H7 (cell line): Measurements from ENCODE around the gene MAN1C1. TPM values are rescaled to one million over a fixed set of nuclear protein-coding genes. Genes with fewer than 3 reads are reported as not detected.
A peak's percentile ranks its signal among the peaks of the same experiment; 100 is the strongest.
"Not testable (repeated sequence)": the region's sequence is repeated elsewhere in the genome, so short reads cannot be mapped to it uniquely, and the experiment has no call there.

Experiments
- DNase-seq: peaks from one replicate; pipeline ENCODE4 v3.0.0; 2012
- H3K27me3 ChIP-seq: 2 replicates; pipeline ENCODE4 v1.6.0; 2011; ENCODE audit warnings: mild to moderate bottlenecking, low read length; ENCODE audit not compliant: control insufficient read depth, insufficient read depth
- H3K36me3 ChIP-seq: replicated peaks from 2 replicates; pipeline ENCODE4 v1.5.1; 2011; ENCODE audit warnings: low read length; ENCODE audit not compliant: control insufficient read depth, insufficient read depth
- H3K4me3 ChIP-seq: 2 replicates; pipeline ENCODE4 v1.5.1; 2011; ENCODE audit warnings: low read depth, mild to moderate bottlenecking, control low read depth, low read length, moderate library complexity; ENCODE audit not compliant: insufficient read depth
- total RNA-seq: library from RNA; depleted of rRNA; stranded (reverse); fragments of >200 nt; shearing (Covaris generic); gene quantifications from 2 replicates; pipeline ENCODE4 v1.2.3, GENCODE V29; 2014

Gene MAN1C1
- total RNA-seq, 1 experiment from 2014 or later, result 19.5 TPM

DNA sequence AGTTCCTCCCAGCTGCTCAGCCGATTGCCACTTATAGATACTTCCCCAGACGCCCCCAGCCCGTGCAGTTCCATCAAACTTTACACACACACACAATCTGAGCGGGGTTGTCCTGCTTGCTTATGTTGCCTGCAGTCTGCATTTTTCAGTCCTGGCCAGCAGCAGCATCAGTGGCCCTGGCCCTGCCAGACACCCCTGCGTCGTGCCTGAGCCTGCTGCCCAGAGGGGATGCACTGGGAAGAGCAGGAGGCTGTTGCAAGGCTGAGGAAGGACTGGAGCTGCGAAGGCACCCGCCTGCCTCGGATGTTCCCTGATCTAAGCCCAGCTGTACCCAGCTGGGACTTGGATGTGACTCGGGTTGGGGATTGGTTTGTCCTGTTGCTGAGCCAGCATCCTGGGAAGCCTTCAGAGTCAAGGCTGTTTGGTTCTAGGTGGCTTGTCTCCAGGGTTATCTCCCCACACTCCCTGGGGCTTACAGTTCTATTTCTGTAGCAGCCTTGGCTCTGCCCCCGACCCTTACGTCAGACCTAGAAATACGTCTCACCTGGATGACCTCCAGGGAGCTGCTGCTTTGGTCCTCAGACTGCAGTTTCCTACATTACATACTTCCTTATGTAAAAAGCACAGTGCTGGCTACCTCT, 42.3 kb downstream of the MAN1C1 start:
- no peaks in the 10 kb centered on the region for H3K27me3 ChIP-seq
- no peaks in the 10 kb centered on the region for H3K36me3 ChIP-seq
- DNase-seq, result no peak
- H3K4me3 ChIP-seq, result no peak overlapping the region

DNA sequence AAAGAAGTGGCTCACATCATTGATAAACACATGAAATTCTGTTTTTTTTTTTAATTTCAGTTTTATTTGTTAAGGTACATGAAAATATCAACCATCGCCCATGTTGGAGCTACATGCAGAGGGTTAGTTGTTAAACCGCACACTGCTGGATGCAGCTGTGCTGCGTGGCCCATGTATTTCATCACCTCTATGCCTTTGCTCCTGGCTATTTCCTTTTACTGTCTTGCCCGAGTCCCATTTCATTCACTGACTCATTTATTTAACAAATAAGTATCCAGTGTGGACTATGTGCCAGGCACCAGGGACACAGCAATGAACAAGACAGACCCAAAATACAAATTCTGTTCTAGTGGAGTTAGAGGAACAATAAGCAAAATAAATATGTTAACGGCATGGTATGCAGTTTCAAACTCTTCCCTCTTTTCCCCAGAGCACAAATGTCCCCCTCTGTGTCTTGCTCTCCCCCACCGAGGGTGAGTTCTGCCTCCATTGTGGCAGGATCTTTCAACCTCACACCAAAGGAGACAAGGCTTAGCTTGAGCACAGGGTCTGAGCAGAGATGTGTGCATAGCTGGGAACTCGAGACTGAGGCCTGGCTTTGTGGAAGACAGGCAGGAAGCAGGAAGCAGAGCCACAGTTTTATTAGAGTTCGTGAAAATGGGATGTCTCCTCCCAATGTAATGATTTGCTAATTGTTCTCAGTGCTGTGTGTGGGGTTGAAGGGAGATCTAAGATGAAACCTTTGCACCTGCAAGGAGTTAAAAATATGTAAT, 44.6 kb downstream of the MAN1C1 start:
- H3K4me3 ChIP-seq, result no peak overlapping the region
- H3K36me3 ChIP-seq, result no peaks in the 10 kb centered on the region
- DNase-seq, result peak; percentile 57

GRCh38 chr1:25662061-25662460, 45.5 kb downstream of the MAN1C1 start:
- Histone ChIP-seq H3K4me3 (no peak overlapping the region), H3K36me3 (no peaks in the 10 kb centered on the region), H3K27me3 (no peaks in the 10 kb centered on the region)
- no peak for DNase-seq

More for the DNA sequence above, 44.6 kb downstream of the MAN1C1 start:
- H3K27me3 ChIP-seq, result no peaks in the 10 kb centered on the region

DNA sequence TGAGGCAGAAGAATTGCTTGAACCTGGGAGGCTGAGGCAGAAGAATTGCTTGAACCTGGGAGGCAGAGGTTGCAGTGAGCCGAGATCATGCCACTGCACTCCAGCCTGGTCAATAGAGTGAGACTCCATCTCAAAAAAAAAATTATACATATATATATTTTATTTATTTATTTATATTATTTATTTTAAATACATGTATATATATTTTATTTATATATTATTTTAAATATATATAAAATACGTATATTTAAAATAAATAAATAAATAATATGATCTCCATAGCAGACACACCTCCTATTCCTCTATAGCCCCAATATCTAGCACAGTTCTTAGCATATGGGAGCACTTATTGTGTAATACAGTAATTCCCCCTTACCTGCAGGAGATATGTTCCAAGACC, 46.4 kb downstream of the MAN1C1 start:
- H3K36me3 ChIP-seq, H3K27me3 ChIP-seq, H3K4me3 ChIP-seq, DNase-seq: not testable (repeated sequence)

DNA sequence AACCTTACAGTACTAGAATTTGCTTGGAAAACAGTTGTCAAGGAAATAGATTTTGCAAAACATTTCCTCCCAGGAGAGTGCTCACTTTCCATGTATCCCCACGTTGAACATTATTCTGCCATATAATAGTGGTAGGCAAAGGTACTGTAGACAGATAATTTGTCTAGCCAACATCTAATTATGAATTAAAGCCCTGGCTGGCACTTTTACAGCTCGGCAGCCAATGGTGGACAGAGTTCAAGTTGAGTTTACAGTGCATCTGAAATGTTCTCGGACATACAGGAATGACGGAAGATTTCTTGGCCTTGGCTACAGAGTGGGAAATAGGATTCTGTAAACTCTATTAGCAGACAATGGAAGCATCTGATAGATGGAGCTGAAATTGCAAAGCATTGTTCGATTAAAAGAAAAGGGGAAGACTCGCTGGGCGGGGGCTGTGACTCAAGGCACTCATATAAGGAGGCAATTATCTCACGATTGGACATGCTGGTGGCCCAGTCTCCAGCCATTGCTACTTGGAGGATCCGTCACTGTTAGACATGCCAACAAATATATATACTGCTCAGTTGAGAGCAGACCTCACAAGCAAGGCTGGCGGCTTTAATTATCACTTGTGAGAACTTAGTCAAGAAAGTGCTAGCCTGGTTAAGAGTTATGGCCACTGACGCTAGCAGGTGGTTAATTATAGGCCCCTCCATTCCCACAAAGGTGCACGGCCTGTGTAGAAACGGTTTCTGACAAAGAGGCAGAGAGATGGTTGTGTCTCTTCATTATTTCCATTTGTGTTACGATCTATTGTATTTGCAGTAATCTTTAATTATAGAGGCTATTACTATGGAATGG, 48.0 kb downstream of the MAN1C1 start:
- H3K36me3 ChIP-seq, result no peaks in the 10 kb centered on the region
- no peak for DNase-seq
- H3K27me3 ChIP-seq, result no peaks in the 10 kb centered on the region

DNA sequence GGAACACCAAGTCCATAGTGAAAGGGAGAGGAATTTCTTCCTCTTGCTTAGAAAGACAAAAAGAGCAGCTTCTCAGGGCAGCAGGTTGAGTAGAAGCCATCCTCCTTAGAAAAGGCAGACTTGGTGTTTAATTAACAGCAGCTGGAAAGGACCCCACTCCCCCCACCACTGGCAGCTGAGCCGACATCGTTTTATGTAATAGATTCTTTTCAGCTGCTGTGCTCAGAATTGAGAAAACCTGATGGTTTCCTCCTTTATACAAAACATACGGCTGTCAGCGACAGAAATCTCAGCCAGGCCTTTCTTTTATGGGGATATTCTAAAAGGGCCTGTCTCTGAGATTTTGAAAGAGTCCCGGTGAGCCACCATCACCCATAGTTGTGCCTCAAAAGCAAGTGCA, 49.9 kb downstream of the MAN1C1 start:
- Histone ChIP-seq H3K4me3 (no peak overlapping the region), H3K36me3 (no peaks in the 10 kb centered on the region), H3K27me3 (no peaks in the 10 kb centered on the region)
- DNase-seq, result no peak

More for the DNA sequence above, 48.0 kb downstream of the MAN1C1 start:
- H3K4me3 ChIP-seq, result no peak overlapping the region

- H3K36me3 ChIP-seq, result no peaks in the 10 kb centered on the region
- H3K4me3 ChIP-seq, result no peak overlapping the region
- no peaks in the 10 kb centered on the region for H3K27me3 ChIP-seq
- DNase-seq, result no peak
Measured at GRCh38 chr1:25668931-25669573, 52.5 kb downstream of the MAN1C1 start.

- no peak overlapping the region for H3K4me3 ChIP-seq
Measured at GRCh38 chr1:25669781-25670567, 53.4 kb downstream of the MAN1C1 start.

GRCh38 chr1:25671929-25672328, 55.3 kb downstream of the MAN1C1 start:
- Histone ChIP-seq H3K36me3 (no peaks in the 10 kb centered on the region), H3K27me3 (no peaks in the 10 kb centered on the region), H3K4me3 (no peak overlapping the region)
- DNase-seq, result no peak

More at GRCh38 chr1:25669781-25670567, 53.4 kb downstream of the MAN1C1 start:
- no peak for DNase-seq
- Histone ChIP-seq H3K27me3 (no peaks in the 10 kb centered on the region), H3K36me3 (no peaks in the 10 kb centered on the region)

GRCh38 chr1:25672763-25673409, 56.3 kb downstream of the MAN1C1 start:
- Histone ChIP-seq H3K27me3 (no peaks in the 10 kb centered on the region), H3K4me3 (no peak overlapping the region), H3K36me3 (no peaks in the 10 kb centered on the region)
- DNase-seq, result no peak

- no peaks in the 10 kb centered on the region for H3K27me3 ChIP-seq
- DNase-seq, result no peak
- H3K4me3 ChIP-seq, result no peak overlapping the region
- no peaks in the 10 kb centered on the region for H3K36me3 ChIP-seq
Measured at GRCh38 chr1:25673456-25673855, 56.9 kb downstream of the MAN1C1 start.

GRCh38 chr1:25673962-25674806, 57.6 kb downstream of the MAN1C1 start:
- Histone ChIP-seq H3K36me3 (no peaks in the 10 kb centered on the region), H3K27me3 (no peaks in the 10 kb centered on the region), H3K4me3 (no peak overlapping the region)
- no peak for DNase-seq

DNA sequence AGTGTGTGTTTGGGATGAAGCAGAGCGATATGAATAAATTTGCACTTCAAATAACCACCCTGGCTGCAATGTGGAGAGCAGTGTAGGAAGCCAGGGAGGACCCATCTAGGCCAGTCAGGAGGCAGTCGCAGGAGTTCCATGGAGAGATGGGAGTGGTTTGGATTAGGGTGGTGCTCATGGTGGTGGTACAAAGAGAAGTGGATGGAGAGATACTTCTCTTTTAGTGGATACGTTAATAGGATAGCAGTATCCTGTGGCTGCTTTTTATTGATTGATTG, 58.2 kb downstream of the MAN1C1 start:
- H3K27me3 ChIP-seq, result no peaks in the 10 kb centered on the region
- H3K4me3 ChIP-seq, result no peak overlapping the region
- no peak for DNase-seq
- no peaks in the 10 kb centered on the region for H3K36me3 ChIP-seq
